Cardiac atrium fibroblast (primary cell): ENCODE data around the gene DOK7. TPM values are rescaled to one million over a fixed set of nuclear protein-coding genes. Genes with fewer than 3 reads are reported as not detected.

Experiments
- total RNA-seq: library from RNA; depleted of rRNA; stranded (reverse); fragments of >200 nt; gene quantifications from 2 replicates; pipeline ENCODE4 v1.2.3, GENCODE V29; 2015

DOK7 gene, protein sequence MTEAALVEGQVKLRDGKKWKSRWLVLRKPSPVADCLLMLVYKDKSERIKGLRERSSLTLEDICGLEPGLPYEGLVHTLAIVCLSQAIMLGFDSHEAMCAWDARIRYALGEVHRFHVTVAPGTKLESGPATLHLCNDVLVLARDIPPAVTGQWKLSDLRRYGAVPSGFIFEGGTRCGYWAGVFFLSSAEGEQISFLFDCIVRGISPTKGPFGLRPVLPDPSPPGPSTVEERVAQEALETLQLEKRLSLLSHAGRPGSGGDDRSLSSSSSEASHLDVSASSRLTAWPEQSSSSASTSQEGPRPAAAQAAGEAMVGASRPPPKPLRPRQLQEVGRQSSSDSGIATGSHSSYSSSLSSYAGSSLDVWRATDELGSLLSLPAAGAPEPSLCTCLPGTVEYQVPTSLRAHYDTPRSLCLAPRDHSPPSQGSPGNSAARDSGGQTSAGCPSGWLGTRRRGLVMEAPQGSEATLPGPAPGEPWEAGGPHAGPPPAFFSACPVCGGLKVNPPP
- total RNA-seq, result not detected in 2 replicates

DNA sequence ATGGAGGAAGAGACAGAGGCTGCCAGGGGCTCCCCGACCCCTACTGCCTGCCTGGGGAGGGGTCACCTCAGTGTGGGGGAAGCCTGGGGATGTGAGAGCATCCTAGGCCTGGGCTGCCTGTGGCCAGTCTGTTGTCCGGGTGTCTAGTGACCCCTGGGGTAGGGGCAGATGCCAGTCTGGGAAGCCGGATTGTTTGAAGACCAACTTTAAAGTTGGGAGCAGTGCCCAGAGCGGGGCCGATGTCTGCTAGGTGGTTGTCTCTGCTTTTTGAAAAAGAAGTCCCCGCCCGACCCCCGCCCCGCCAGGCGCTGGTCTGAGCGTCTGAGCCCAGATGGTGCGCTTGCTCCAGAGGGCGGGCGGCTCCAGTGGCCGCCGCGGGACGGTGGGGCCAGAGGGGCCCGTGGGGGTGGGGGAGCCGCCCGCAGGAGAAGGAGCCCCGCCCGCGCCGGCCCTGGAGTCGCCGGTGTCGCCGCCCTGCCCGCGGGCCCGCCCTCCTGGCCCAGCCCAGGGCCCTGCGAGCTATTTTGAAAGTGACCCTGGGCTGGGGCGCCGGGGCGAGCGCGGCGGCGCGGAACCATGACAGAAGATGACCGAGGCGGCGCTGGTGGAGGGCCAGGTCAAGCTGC is at the start of gene DOK7:
Gene DOK7, plus strand, starts transcription at position 517 of the 626 bp plus-strand sequence. Its CDS starts 70 bp downstream, at position 587.

DNA sequence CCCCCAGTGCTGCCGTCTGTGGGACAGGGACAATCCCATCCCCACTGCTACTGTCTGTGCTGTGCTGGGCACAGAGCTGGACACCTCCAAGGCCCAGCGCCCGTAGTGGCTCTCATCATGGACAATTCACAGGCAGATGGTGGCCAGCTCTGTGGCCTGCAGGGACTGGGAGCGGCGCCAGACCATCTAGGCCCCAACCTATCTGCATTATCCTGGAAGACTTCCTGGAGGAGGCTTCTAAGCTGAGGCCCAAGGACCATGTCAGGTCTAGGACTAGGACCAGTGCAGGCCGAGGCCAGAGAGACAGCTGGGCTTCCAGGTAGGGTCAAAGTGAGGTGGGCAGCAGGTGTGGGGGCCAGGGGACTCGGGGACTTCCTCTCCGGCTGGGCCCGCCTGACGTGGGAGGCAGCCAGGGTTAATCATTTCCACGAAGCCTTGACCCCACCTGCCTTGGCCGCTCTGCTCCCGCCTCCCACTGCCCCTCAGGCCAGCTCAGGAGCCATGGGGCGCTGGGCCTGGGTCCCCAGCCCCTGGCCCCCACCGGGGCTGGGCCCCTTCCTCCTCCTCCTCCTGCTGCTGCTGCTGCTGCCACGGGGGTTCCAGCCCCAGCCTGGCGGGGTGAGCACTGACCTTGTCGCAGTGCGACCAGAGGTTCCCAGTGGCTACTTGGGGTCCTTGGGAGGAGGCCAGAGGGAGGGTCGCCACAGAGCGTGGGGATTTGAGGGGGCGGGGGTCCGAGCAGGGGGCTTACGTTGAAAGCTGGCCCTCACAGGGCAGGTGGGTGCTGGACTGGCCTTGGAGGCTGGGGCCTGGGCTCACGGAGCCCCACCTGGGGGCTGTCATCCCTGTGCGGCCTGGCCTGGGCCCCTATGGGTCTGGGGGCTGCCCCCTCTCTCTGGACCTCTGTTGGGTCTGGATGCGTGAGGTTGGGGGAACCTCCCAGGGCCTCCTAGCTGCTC is 21.3 kb upstream of the DOK7 start, which contains the start of gene HGFAC:
Gene HGFAC, plus strand, starts transcription at position 468 of the 959 bp plus-strand sequence. Its CDS starts 34 bp downstream, at position 502.

DNA sequence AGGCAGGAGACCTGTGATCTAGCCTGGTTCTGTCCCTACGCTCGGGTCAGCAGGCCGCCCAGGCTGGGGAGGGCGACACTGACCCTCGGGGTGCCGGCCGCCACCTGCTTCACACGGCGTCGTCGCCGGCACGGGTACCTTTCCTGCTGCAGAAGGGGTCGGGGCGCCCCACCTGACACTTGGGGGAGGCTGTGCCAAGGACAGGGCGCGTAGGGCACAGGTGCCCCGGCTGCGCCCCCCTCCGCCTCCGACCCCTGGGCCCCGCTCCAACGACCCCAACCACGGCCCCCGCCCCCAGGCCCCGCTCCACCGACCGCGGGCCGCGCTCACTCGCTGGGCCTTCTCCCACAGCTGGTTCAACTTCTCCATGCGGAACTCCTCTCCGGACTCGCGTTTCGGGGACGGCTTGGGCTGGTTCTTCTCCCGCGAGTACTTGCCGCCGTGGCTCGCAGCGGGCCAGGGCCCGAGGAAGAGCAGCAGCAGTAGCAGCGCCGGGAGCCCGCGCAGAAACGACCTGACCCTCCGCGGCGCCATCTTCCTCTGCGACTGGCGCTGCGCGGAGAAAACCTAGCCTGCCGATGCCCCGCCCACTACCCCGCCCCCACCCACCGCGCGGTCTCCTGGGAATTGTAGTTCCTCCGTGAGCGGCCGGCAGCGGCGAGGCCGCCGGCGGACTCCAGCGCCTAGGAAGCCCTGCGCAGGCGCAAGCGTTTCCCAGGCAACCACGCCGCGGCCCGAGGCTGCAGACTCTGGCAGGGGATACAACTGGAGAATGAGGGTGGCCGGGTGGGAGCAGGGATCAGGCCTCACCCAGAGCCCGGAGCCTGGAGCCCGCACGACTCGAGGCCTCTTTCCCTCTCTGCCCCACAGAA is 69.0 kb downstream of the DOK7 start, which contains the start of gene LRPAP1:
Gene LRPAP1, minus strand, starts transcription at position 544 of the 872 bp plus-strand sequence. Its CDS starts 10 bp downstream, at position 534.

Other genes starting within 250 kb of the DOK7 start
- 0.36 TPM in 1 of 2 replicates, not detected in the other for gene MSANTD1, start 214.1 kb upstream of the DOK7 start, total RNA-seq
- 2.9 and 4.0 TPM in 2 replicates for gene RGS12, start 170.3 kb upstream of the DOK7 start, total RNA-seq
- gene HGFAC, start 21.3 kb upstream of the DOK7 start, total RNA-seq, result not detected in 2 replicates
- 154 and 246 TPM in 2 replicates for gene LRPAP1, start 69.1 kb downstream of the DOK7 start, total RNA-seq